ENCODE measurements around the gene PACS2. TPM values are rescaled to one million over a fixed set of nuclear protein-coding genes. Genes with fewer than 3 reads are reported as not detected.

The PACS2 gene
- polyA plus RNA-seq, 3 donors, result 3.1 to 87.0 (median 3.7) TPM

DNA sequence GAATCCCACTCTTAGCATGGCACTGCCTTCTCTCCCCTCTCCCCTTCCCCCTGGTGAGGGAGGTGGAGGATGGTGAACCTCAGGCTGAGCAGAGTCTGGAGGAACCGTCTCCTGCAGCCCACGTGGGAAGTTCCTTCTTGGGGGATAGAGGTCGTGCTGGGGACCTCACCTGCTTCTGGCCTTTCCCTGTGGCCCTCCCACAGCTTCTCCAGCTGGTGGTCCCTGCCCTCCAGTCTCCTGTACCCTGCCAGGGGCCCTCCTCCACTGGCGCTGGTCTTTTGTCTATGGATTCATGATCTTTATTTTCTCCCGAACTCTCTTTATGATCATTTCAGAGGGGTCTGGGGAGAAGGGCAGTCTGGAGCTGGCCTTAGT lies 96.1 kb downstream of the PACS2 start:
- peaks cover 34 to 48% (median 46%) of the 10 kb centered on the region in 3 donors for H3K27me3 Mint-ChIP-seq (ENCODE audit: low read depth in 3 of 3)

DNA sequence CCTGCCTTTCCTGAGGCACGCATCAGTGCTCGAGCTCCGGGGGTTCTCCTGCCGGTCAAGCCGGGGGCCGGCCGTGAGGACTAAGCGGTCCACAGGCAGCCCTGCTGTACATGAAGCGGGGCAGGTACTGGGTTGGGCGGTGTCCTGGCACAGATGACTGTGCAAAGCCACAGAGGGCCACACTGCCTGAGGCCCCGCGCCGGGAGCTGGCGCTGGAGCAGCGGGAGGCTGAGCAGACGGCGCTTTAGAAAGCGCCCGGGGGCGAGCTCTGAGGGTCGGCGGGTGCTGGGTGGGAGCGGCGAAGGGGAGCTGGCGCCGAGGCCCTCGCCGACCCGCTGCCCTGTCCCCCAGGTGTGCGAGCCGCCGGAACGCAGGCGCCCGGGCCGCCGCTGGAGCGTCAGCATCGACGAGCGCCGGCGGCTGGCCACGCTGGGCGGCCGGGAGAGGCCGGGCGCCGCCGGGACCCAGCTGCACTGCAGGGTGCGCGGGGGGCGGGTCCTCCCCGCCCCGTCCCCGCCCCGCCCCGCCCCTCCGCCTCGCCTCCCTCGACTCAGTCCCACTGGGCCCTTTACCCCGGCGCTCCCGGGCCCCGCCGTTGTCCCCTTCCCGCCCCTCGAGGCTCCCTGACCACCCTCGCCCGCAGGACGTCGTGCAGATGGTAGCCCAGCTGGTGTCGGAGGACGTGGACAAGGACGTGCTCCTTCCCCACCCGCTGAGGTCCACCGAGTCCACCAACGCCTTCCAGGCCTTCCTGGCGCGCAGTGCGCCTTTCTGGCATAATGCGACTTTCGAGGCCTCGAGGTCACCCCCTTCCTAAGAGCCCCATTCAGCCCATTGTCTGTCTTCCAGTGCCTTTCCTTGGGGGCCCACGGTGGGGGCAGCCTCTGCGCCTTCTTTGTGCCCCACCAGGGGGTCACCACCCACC lies 96.7 kb downstream of the PACS2 start:
- H3K4me2 ChIP-seq (replicated peaks; ENCODE audit: extremely low read depth, low read length, poor library complexity, severe bottlenecking), result peak overlapping the region; percentile 76
- Mint-ChIP-seq H3K9me3 (peaks cover 0 to 3% (median 0%) of the 10 kb centered on the region in 7 donors), H3K27ac (peak overlapping the region in 3 of 7 donors; percentile 38 to 71 (median 52)), H3K4me3 (peak overlapping the region; percentile 69 to 81), H3K36me3 (peaks cover 0 to 6% of the 10 kb centered on the region in 2 donors), H3K27me3 (ENCODE audit: low read depth in 3 of 3) (peaks cover 38 to 53% (median 50%) of the 10 kb centered on the region in 3 donors), H3K4me1 (peaks cover 43% of the 10 kb centered on the region)
- peak overlapping the region; percentile 5 to 60 (median 12) for H3K4me3 ChIP-seq (replicated peaks in 1 of 3; ENCODE audit: low read depth in 2 of 3, low read length in 3 of 3)
- H3K27me3 ChIP-seq (ENCODE audit: control insufficient read depth in 2 of 2, insufficient read depth in 2 of 2, low read length in 2 of 2), result peaks cover 4 to 41% of the 10 kb centered on the region in 2 donors
- intact Hi-C loops (cut with micrococcal nuclease), result no loop called here
- H3K9ac ChIP-seq (ENCODE audit: insufficient read depth, low read length, poor library complexity, severe bottlenecking), result peak overlapping the region; percentile 12
- H2AFZ ChIP-seq (ENCODE audit: insufficient read depth, low read depth, low read length, poor library complexity, severe bottlenecking), result peak overlapping the region; percentile 72
- H3K79me2 ChIP-seq (ENCODE audit: insufficient read depth, low read length), result no peaks in the 10 kb centered on the region
- peaks cover 48 to 63% of the 10 kb centered on the region in 2 donors for H3K4me1 ChIP-seq (ENCODE audit: control insufficient read depth in 1 of 2, insufficient read depth in 2 of 2, low read length in 2 of 2)
- H4K20me1 ChIP-seq (ENCODE audit: insufficient read depth, low read length), result no peaks in the 10 kb centered on the region
- no peak overlapping the region for H3K27ac ChIP-seq (ENCODE audit: low read depth in 1 of 2, low read length in 2 of 2)
- no peaks in the 10 kb centered on the region for H3K9me3 ChIP-seq (replicated peaks in 1 of 2; ENCODE audit: control insufficient read depth in 1 of 2, insufficient read depth in 1 of 2, low read length in 2 of 2)
- H3K36me3 ChIP-seq (replicated peaks in 1 of 2; ENCODE audit: control insufficient read depth in 1 of 2, insufficient read depth in 2 of 2, low read length in 2 of 2), result no peaks in the 10 kb centered on the region
- peak in 2 of 3 donors; percentile 37 to 54 for DNase-seq
- WGBS (ENCODE audit: insufficient coverage), result 15% methylated on average over 67 of the region's 86 CpGs
- TF ChIP-seq, protein P1, sequence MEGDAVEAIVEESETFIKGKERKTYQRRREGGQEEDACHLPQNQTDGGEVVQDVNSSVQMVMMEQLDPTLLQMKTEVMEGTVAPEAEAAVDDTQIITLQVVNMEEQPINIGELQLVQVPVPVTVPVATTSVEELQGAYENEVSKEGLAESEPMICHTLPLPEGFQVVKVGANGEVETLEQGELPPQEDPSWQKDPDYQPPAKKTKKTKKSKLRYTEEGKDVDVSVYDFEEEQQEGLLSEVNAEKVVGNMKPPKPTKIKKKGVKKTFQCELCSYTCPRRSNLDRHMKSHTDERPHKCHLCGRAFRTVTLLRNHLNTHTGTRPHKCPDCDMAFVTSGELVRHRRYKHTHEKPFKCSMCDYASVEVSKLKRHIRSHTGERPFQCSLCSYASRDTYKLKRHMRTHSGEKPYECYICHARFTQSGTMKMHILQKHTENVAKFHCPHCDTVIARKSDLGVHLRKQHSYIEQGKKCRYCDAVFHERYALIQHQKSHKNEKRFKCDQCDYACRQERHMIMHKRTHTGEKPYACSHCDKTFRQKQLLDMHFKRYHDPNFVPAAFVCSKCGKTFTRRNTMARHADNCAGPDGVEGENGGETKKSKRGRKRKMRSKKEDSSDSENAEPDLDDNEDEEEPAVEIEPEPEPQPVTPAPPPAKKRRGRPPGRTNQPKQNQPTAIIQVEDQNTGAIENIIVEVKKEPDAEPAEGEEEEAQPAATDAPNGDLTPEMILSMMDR (IDR thresholded peaks at IDR 0.05), result no peak

More for the DNA sequence above, 96.1 kb downstream of the PACS2 start:
- no peak overlapping the region for H3K9ac ChIP-seq (ENCODE audit: insufficient read depth, low read length, poor library complexity, severe bottlenecking)
- WGBS (ENCODE audit: insufficient coverage), result 20% methylated on average over 1 of the region's 5 CpGs
- H3K79me2 ChIP-seq (ENCODE audit: insufficient read depth, low read length), result no peaks in the 10 kb centered on the region
- peak overlapping the region in 3 of 7 donors; percentile 19 to 71 (median 38) for H3K27ac Mint-ChIP-seq
- H3K36me3 ChIP-seq (replicated peaks in 1 of 2; ENCODE audit: control insufficient read depth in 1 of 2, insufficient read depth in 2 of 2, low read length in 2 of 2), result no peaks in the 10 kb centered on the region
- no peak for DNase-seq
- TF ChIP-seq, protein P1 (IDR thresholded peaks at IDR 0.05), result no peak
- H2AFZ ChIP-seq (ENCODE audit: insufficient read depth, low read depth, low read length, poor library complexity, severe bottlenecking), result peak overlapping the region; percentile 72
- no peaks in the 10 kb centered on the region for H4K20me1 ChIP-seq (ENCODE audit: insufficient read depth, low read length)
- no peaks in the 10 kb centered on the region for H3K9me3 ChIP-seq (replicated peaks in 1 of 2; ENCODE audit: control insufficient read depth in 1 of 2, insufficient read depth in 1 of 2, low read length in 2 of 2)
- H3K4me3 Mint-ChIP-seq, result peak overlapping the region; percentile 69 to 81
- peaks cover 0 to 3% (median 0%) of the 10 kb centered on the region in 7 donors for H3K9me3 Mint-ChIP-seq
- peaks cover 0 to 6% of the 10 kb centered on the region in 2 donors for H3K36me3 Mint-ChIP-seq
- H3K4me3 ChIP-seq (replicated peaks in 1 of 3; ENCODE audit: low read depth in 2 of 3, low read length in 3 of 3), result peak overlapping the region in 1 of 3 experiments; percentile 58
- peaks cover 46% of the 10 kb centered on the region for H3K4me1 Mint-ChIP-seq
- intact Hi-C loops (cut with micrococcal nuclease), result no loop called here
- peaks cover 4 to 41% of the 10 kb centered on the region in 2 donors for H3K27me3 ChIP-seq (ENCODE audit: control insufficient read depth in 2 of 2, insufficient read depth in 2 of 2, low read length in 2 of 2)
- H3K27ac ChIP-seq (ENCODE audit: low read depth in 1 of 2, low read length in 2 of 2), result no peak overlapping the region
- H3K4me1 ChIP-seq (ENCODE audit: control insufficient read depth in 1 of 2, insufficient read depth in 2 of 2, low read length in 2 of 2), result peaks cover 50 to 66% of the 10 kb centered on the region in 2 donors
- H3K4me2 ChIP-seq (replicated peaks; ENCODE audit: extremely low read depth, low read length, poor library complexity, severe bottlenecking), result peak overlapping the region; percentile 76
